Measurements from ENCODE around the gene LRRC8D. TPM values are rescaled to one million over a fixed set of nuclear protein-coding genes. Genes with fewer than 3 reads are reported as not detected.

The LRRC8D gene
- total RNA-seq, 3 donors from 2014 or later: 9.2 to 22.8 (median 11.7) TPM

- Histone ChIP-seq H3K9me3 (no peaks in the 10 kb centered on the region), H3K4me1 (peaks cover 0 to 7% of the 10 kb centered on the region in 2 donors), H3K27ac (peak overlapping the region in 1 of 2 donors; percentile 21), H3K4me3 (no peak overlapping the region), H3K36me3 (no peaks in the 10 kb centered on the region), H3K27me3 (no peaks in the 10 kb centered on the region)
- DNase-seq (ENCODE audit: low spot score in 2 of 2): no peak
- intact Hi-C loops (cut with DNase I; ENCODE audit: low total_unique reads): no loop called here
- TF ChIP-seq POLR2A (IDR thresholded peaks at IDR 0.05) (no peak), CTCF (IDR thresholded peaks at IDR 0.05) (no peak), POLR2AphosphoS5 (IDR thresholded peaks at IDR 0.05) (no peak)
These were observed 82.7 kb downstream of the LRRC8D start for GRCh38 chr1:89903550-89903949.

- intact Hi-C loops (cut with DNase I; ENCODE audit: low total_unique reads): no loop called here
- no peak for DNase-seq (ENCODE audit: low spot score in 2 of 2)
- H3K27me3 ChIP-seq: no peaks in the 10 kb centered on the region
- peak overlapping the region; percentile 9 to 21 for H3K27ac ChIP-seq
- H3K36me3 ChIP-seq: no peaks in the 10 kb centered on the region
- TF ChIP-seq POLR2AphosphoS5 (IDR thresholded peaks at IDR 0.05) (no peak), CTCF (IDR thresholded peaks at IDR 0.05) (no peak)
- H3K9me3 ChIP-seq: no peaks in the 10 kb centered on the region
- peaks cover 0 to 7% of the 10 kb centered on the region in 2 donors for H3K4me1 ChIP-seq
- no peak overlapping the region for H3K4me3 ChIP-seq
These were observed 83.6 kb downstream of the LRRC8D start for GRCh38 chr1:89904219-89904980.

- no peak overlapping the region for H3K27ac ChIP-seq
These were observed 84.7 kb downstream of the LRRC8D start for GRCh38 chr1:89905395-89906058.

GRCh38 chr1:89906088-89906487 is 85.3 kb downstream of the LRRC8D start:
- intact Hi-C loops (cut with DNase I; ENCODE audit: low total_unique reads): no loop called here
- Histone ChIP-seq H3K36me3 (no peaks in the 10 kb centered on the region), H3K4me1 (peaks cover 0 to 7% of the 10 kb centered on the region in 2 donors), H3K27me3 (no peaks in the 10 kb centered on the region), H3K9me3 (no peaks in the 10 kb centered on the region), H3K4me3 (no peak overlapping the region), H3K27ac (no peak overlapping the region)
- no peak for TF ChIP-seq POLR2A (IDR thresholded peaks at IDR 0.05)
- TF ChIP-seq CTCF (IDR thresholded peaks at IDR 0.05): no peak
- no peak for TF ChIP-seq POLR2AphosphoS5 (IDR thresholded peaks at IDR 0.05)
- no peak for DNase-seq (ENCODE audit: low spot score in 2 of 2)

More at GRCh38 chr1:89905395-89906058, 84.7 kb downstream of the LRRC8D start:
- no peaks in the 10 kb centered on the region for H3K9me3 ChIP-seq
- no peaks in the 10 kb centered on the region for H3K27me3 ChIP-seq
- no peaks in the 10 kb centered on the region for H3K36me3 ChIP-seq
- no peak for DNase-seq (ENCODE audit: low spot score in 2 of 2)
- H3K4me1 ChIP-seq: peaks cover 0 to 7% of the 10 kb centered on the region in 2 donors
- TF ChIP-seq POLR2AphosphoS5 (IDR thresholded peaks at IDR 0.05) (no peak), CTCF (IDR thresholded peaks at IDR 0.05) (no peak), POLR2A (IDR thresholded peaks at IDR 0.05) (no peak)
- intact Hi-C loops (cut with DNase I; ENCODE audit: low total_unique reads): no loop called here
- no peak overlapping the region for H3K4me3 ChIP-seq

- TF ChIP-seq CTCF (IDR thresholded peaks at IDR 0.05): no peak
- no peak for TF ChIP-seq POLR2AphosphoS5 (IDR thresholded peaks at IDR 0.05)
- TF ChIP-seq POLR2A (IDR thresholded peaks at IDR 0.05): no peak
- DNase-seq (ENCODE audit: low spot score in 2 of 2): no peak
- Histone ChIP-seq H3K27ac (no peak overlapping the region), H3K4me3 (no peak overlapping the region), H3K36me3 (no peaks in the 10 kb centered on the region), H3K9me3 (no peaks in the 10 kb centered on the region), H3K4me1 (peaks cover 0 to 7% of the 10 kb centered on the region in 2 donors), H3K27me3 (no peaks in the 10 kb centered on the region)
- intact Hi-C loops (cut with DNase I; ENCODE audit: low total_unique reads): no loop called here
These were observed 86.9 kb downstream of the LRRC8D start for GRCh38 chr1:89907727-89908212.

Measured in breast epithelium (tissue), 4 donors.